Choroid plexus epithelial cell (primary cell): Measurements from ENCODE around the gene CACNG6.

ENCODE experiments used
- DNase-seq: peaks from one replicate; pipeline ENCODE4 v3.0.0-alpha.2; 2010; ENCODE audit warnings: low read depth
- H3K4me3 ChIP-seq: 2 replicates; pipeline ENCODE4 v1.5.1; 2011; ENCODE audit warnings: low read depth, mild to moderate bottlenecking, control low read depth, low read length, moderate library complexity
- CTCF ChIP-seq: conservative IDR thresholded peaks from 2 replicates; pipeline ENCODE4 v1.5.1; 2011; ENCODE audit warnings: low read depth, mild to moderate bottlenecking, control low read depth, inconsistent platforms, low read length, moderate library complexity

Gene CACNG6

GRCh38 chr19:53999694-54000093 lies 8.3 kb downstream of the CACNG6 start:
- no peak for TF ChIP-seq CTCF
- no peak overlapping the region for H3K4me3 ChIP-seq
- no peak for DNase-seq

GRCh38 chr19:54001496-54001895 lies 10.1 kb downstream of the CACNG6 start:
- no peak for TF ChIP-seq CTCF
- H3K4me3 ChIP-seq: no peak overlapping the region
- DNase-seq: no peak

- no peak for TF ChIP-seq CTCF
- DNase-seq: peak; percentile 47
- no peak overlapping the region for H3K4me3 ChIP-seq
Measured at GRCh38 chr19:54002495-54003315, 11.3 kb downstream of the CACNG6 start.

- TF ChIP-seq CTCF: peak; percentile 11
- no peak overlapping the region for H3K4me3 ChIP-seq
- no peak for DNase-seq
Measured at GRCh38 chr19:54009440-54009839, 18.0 kb downstream of the CACNG6 start.

GRCh38 chr19:54010474-54010873 lies 19.0 kb downstream of the CACNG6 start:
- no peak for TF ChIP-seq CTCF
- H3K4me3 ChIP-seq: no peak overlapping the region
- DNase-seq: no peak

DNA sequence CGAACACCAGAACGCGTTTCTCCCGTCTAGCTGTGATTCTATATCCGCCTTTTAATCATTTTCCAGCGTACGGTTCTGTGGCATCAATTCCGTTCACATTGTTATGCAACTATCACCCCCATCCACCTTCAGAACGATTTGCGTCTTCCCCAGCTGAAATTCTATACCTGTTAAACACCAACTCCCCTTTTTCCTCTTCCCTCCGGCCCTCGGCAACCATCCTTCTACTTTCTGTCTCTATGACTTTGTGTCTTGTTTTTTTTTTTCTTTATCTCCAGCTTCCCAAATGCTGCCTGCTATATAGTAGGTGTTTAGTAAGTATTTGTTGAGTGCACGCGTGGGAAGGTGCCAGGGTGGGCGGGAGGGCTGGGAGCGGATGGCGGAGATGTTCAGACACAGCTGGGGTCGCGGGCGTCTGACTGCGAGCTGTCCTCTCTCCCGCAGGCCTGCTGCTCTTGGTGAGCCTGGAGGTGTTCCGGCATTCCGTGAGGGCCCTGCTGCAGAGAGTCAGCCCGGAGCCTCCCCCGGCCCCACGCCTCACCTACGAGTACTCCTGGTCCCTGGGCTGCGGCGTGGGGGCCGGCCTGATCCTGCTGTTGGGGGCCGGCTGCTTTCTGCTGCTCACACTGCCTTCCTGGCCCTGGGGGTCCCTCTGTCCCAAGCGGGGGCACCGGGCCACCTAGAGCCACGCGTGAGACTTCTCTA lies 20.2 kb downstream of the CACNG6 start:
- no peak overlapping the region for H3K4me3 ChIP-seq
- no peak for DNase-seq
- no peak for TF ChIP-seq CTCF
